ENCODE measurements around the gene TAS1R3.

Gene TAS1R3

DNA sequence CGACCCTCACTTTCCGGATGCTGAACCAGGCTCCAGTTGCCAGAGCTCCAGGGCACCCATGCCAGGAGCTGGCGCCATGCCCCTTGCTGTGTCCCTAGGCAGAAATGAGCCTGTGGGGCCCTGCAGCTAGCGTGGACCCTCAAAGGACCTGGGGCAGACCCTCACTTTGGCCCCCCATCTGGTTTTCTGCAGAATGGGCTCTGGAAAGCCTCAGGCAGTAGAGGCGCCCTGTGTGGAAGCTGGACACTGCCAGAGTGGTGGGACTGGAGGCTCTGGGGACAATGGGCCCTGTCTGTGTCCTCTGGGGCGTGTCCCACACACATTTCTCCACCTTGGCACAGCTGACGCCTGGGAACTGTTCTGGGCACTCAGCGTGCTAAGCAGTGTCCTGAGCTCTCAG lies 50.2 kb downstream of the TAS1R3 start (continued):
- TF ChIP-seq, protein P1, sequence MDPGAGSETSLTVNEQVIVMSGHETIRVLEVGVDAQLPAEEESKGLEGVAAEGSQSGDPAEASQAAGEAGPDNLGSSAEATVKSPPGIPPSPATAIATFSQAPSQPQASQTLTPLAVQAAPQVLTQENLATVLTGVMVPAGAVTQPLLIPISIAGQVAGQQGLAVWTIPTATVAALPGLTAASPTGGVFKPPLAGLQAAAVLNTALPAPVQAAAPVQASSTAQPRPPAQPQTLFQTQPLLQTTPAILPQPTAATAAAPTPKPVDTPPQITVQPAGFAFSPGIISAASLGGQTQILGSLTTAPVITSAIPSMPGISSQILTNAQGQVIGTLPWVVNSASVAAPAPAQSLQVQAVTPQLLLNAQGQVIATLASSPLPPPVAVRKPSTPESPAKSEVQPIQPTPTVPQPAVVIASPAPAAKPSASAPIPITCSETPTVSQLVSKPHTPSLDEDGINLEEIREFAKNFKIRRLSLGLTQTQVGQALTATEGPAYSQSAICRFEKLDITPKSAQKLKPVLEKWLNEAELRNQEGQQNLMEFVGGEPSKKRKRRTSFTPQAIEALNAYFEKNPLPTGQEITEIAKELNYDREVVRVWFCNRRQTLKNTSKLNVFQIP (CRISPR knock-in tag; IDR thresholded peaks at IDR 0.05; ENCODE audit: borderline replicate concordance, low read depth): no peak
- TF ChIP-seq ZC3H10 (CRISPR knock-in tag; IDR thresholded peaks at IDR 0.05): no peak
